ENCODE results near the gene GTF3C2. TPM values are rescaled to one million over a fixed set of nuclear protein-coding genes. Genes with fewer than 3 reads are reported as not detected.

The GTF3C2 gene
- total and polyA plus RNA-seq, 2 of the 13 experiments (the other 11 are each of a cell fraction or from before 2014, with no cell fraction given), result 77.5 to 130 TPM

GRCh38 chr2:27356382-27357181 is at the start of gene GTF3C2 (continued):
- no peak for TF ChIP-seq ZBTB49 (CRISPR knock-in tag; IDR thresholded peaks at IDR 0.05; ENCODE audit: borderline replicate concordance)
- no peak; the same call in 1 of the 2 replicates for TF ChIP-seq ATF3 (CRISPR knock-in tag; IDR thresholded peaks at IDR 0.05)
- TF ChIP-seq ZNF292 (CRISPR knock-in tag; IDR thresholded peaks at IDR 0.05; ENCODE audit: borderline replicate concordance, low read depth), result no peak; the same call in 1 of the 2 replicates
- no peak for TF ChIP-seq ZSCAN30 (CRISPR knock-in tag; IDR thresholded peaks at IDR 0.05)
- no peak for TF ChIP-seq ZSCAN20 (CRISPR knock-in tag; IDR thresholded peaks at IDR 0.05; ENCODE audit: borderline replicate concordance)
- TF ChIP-seq ZNF589 (CRISPR knock-in tag; conservative IDR thresholded peaks at IDR 0.05), result no peak; the same call in none of the 2 replicates
- TF ChIP-seq ZNF891 (CRISPR knock-in tag; IDR thresholded peaks at IDR 0.05), result peak; percentile 41
- TF ChIP-seq ATF1 (CRISPR knock-in tag; IDR thresholded peaks at IDR 0.05), result peak; percentile 99
- TF ChIP-seq KMT2A (CRISPR knock-in tag; IDR thresholded peaks at IDR 0.05), result peak; percentile 64
- peak; percentile 94 for TF ChIP-seq PHF20 (CRISPR knock-in tag; IDR thresholded peaks at IDR 0.05)
- no peak for TF ChIP-seq AKAP8 (CRISPR knock-in tag; IDR thresholded peaks at IDR 0.05)
- peak; percentile 94 for TF ChIP-seq RBFOX2 (IDR thresholded peaks at IDR 0.05; ENCODE audit: low read depth, low read length)
- peak; percentile 74 for TF ChIP-seq CBFB (CRISPR knock-in tag; IDR thresholded peaks at IDR 0.05)
- no peak for TF ChIP-seq ZNF383 (CRISPR knock-in tag; IDR thresholded peaks at IDR 0.05; ENCODE audit: borderline replicate concordance)
- no peak for TF ChIP-seq AKNA (CRISPR knock-in tag; IDR thresholded peaks at IDR 0.05; ENCODE audit: borderline replicate concordance)
- peak; percentile 76; the same call in 1 of the 2 replicates for TF ChIP-seq ZNF580 (CRISPR knock-in tag; IDR thresholded peaks at IDR 0.05; ENCODE audit: borderline replicate concordance, low read depth)
- TF ChIP-seq ERF (CRISPR knock-in tag; IDR thresholded peaks at IDR 0.05), result peak; percentile 54; the same call in 1 of the 2 replicates
- peak; percentile 91 for TF ChIP-seq ZNF574 (CRISPR knock-in tag; IDR thresholded peaks at IDR 0.05)
